ENCODE data around the gene ANXA2R. TPM values are rescaled to one million over a fixed set of nuclear protein-coding genes. Genes with fewer than 3 reads are reported as not detected.

ANXA2R gene
- polyA plus RNA-seq, 2 of the 4 experiments (the other 2 are of a cell fraction), result 1.7 to 2.1 TPM

DNA sequence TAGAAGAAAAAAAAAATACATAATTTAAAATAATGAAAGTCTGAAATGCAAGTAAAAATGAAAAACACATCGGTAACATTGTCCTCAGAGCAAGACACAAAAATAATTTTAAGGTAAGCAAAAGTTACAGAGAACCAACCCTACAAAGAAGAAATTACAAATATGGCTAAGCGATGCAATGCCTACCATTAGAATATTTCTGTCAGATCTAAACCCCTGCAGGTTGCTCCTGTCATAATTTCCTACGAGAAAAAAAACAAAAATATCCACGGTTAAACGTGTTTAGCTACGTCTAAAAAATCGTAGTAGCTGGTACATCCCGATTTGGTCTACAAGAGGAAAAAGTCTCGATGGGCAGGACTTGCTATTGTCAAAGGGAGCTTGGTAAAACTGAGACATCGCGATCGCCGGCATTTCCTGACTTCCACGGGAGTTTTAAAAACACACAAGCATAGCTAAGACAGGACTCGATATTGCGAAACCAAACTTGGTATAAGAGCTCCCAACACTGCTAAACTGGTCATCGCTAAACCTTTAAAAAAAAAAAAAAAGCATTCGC lies 1.1 kb upstream of the ANXA2R start:
- peaks cover 6% of the 10 kb centered on the region; the same call in 2 of the 3 replicates for H3K4me1 ChIP-seq
- no peak for TF ChIP-seq SREBF2 (IDR thresholded peaks at IDR 0.05)
- no peak for TF ChIP-seq HDAC2 (IDR thresholded peaks at IDR 0.05)
- no peak for TF ChIP-seq HOXB13 (CRISPR knock-in tag; IDR thresholded peaks at IDR 0.05; ENCODE audit: low read depth)
- no peak for TF ChIP-seq BHLHE40 (IDR thresholded peaks at IDR 0.05; ENCODE audit: low read depth, low read length)
- TF ChIP-seq, protein P1, sequence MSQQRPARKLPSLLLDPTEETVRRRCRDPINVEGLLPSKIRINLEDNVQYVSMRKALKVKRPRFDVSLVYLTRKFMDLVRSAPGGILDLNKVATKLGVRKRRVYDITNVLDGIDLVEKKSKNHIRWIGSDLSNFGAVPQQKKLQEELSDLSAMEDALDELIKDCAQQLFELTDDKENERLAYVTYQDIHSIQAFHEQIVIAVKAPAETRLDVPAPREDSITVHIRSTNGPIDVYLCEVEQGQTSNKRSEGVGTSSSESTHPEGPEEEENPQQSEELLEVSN (IDR thresholded peaks at IDR 0.05; ENCODE audit: borderline replicate concordance, low read depth), result no peak
- TF ChIP-seq, protein P2, sequence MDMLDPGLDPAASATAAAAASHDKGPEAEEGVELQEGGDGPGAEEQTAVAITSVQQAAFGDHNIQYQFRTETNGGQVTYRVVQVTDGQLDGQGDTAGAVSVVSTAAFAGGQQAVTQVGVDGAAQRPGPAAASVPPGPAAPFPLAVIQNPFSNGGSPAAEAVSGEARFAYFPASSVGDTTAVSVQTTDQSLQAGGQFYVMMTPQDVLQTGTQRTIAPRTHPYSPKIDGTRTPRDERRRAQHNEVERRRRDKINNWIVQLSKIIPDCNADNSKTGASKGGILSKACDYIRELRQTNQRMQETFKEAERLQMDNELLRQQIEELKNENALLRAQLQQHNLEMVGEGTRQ (IDR thresholded peaks at IDR 0.05), result no peak
- TF ChIP-seq, protein P3, sequence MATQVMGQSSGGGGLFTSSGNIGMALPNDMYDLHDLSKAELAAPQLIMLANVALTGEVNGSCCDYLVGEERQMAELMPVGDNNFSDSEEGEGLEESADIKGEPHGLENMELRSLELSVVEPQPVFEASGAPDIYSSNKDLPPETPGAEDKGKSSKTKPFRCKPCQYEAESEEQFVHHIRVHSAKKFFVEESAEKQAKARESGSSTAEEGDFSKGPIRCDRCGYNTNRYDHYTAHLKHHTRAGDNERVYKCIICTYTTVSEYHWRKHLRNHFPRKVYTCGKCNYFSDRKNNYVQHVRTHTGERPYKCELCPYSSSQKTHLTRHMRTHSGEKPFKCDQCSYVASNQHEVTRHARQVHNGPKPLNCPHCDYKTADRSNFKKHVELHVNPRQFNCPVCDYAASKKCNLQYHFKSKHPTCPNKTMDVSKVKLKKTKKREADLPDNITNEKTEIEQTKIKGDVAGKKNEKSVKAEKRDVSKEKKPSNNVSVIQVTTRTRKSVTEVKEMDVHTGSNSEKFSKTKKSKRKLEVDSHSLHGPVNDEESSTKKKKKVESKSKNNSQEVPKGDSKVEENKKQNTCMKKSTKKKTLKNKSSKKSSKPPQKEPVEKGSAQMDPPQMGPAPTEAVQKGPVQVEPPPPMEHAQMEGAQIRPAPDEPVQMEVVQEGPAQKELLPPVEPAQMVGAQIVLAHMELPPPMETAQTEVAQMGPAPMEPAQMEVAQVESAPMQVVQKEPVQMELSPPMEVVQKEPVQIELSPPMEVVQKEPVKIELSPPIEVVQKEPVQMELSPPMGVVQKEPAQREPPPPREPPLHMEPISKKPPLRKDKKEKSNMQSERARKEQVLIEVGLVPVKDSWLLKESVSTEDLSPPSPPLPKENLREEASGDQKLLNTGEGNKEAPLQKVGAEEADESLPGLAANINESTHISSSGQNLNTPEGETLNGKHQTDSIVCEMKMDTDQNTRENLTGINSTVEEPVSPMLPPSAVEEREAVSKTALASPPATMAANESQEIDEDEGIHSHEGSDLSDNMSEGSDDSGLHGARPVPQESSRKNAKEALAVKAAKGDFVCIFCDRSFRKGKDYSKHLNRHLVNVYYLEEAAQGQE (IDR thresholded peaks at IDR 0.05), result peak; percentile 79
- no peak for TF ChIP-seq MAZ (IDR thresholded peaks at IDR 0.05; ENCODE audit: borderline replicate concordance, low read depth, low read length)
- TF ChIP-seq CHD2 (IDR thresholded peaks at IDR 0.05; ENCODE audit: low read length, partially characterized antibody), result peak; percentile 83
- TF ChIP-seq CEBPB (IDR thresholded peaks at IDR 0.05), result peak; percentile 27 to 82; a peak in 3 of 4 replicates
- no peak for TF ChIP-seq FOSL2 (IDR thresholded peaks at IDR 0.05)
- no peak for TF ChIP-seq FOSL2 (CRISPR knock-in tag; IDR thresholded peaks at IDR 0.05)
- TF ChIP-seq NPAS2 (CRISPR knock-in tag; IDR thresholded peaks at IDR 0.05; ENCODE audit: borderline replicate concordance), result no peak
- no peak for TF ChIP-seq RCOR1 (IDR thresholded peaks at IDR 0.05; ENCODE audit: low read depth, low read length)
- TF ChIP-seq, protein P4, sequence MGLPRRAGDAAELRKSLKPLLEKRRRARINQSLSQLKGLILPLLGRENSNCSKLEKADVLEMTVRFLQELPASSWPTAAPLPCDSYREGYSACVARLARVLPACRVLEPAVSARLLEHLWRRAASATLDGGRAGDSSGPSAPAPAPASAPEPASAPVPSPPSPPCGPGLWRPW (IDR thresholded peaks at IDR 0.05), result no peak
- TF ChIP-seq, protein P5, sequence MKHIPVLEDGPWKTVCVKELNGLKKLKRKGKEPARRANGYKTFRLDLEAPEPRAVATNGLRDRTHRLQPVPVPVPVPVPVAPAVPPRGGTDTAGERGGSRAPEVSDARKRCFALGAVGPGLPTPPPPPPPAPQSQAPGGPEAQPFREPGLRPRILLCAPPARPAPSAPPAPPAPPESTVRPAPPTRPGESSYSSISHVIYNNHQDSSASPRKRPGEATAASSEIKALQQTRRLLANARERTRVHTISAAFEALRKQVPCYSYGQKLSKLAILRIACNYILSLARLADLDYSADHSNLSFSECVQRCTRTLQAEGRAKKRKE (CRISPR knock-in tag; IDR thresholded peaks at IDR 0.05; ENCODE audit: low read depth), result no peak
- DNase-seq (ENCODE audit: low read depth in 1 of 2, low spot score in 1 of 2) (peak in 1 of 2 experiments; percentile 71), FAIRE-seq (no peak), ATAC-seq (no peak)
- H3K4me2 ChIP-seq, result peak overlapping the region; percentile 97
- CTCF ChIA-PET, result interaction anchor here (0.7 to 3.2 kb wide), 34 partner anchors 9 to 212 kb away, joined by 3 to 72 read pairs (median 6); partner anchors contain the start of gene ZNF131
- H3K4me3 ChIP-seq, result peak overlapping the region; percentile 50
- POLR2A ChIA-PET, result interaction anchor here (0.6 to 3.2 kb wide), 14 partner anchors 20 to 443 kb away, joined by 3 to 53 read pairs (median 5); partner anchors contain the start of genes TMEM267 and ZNF131
- peak overlapping the region; percentile 85 to 93 for H3K27ac ChIP-seq
- H3K9me3 ChIP-seq, result no peaks in the 10 kb centered on the region
- WGBS (ENCODE audit: missing lambda C conversion rate), result under 1% methylated on average over 18 of the region's 18 CpGs

DNA sequence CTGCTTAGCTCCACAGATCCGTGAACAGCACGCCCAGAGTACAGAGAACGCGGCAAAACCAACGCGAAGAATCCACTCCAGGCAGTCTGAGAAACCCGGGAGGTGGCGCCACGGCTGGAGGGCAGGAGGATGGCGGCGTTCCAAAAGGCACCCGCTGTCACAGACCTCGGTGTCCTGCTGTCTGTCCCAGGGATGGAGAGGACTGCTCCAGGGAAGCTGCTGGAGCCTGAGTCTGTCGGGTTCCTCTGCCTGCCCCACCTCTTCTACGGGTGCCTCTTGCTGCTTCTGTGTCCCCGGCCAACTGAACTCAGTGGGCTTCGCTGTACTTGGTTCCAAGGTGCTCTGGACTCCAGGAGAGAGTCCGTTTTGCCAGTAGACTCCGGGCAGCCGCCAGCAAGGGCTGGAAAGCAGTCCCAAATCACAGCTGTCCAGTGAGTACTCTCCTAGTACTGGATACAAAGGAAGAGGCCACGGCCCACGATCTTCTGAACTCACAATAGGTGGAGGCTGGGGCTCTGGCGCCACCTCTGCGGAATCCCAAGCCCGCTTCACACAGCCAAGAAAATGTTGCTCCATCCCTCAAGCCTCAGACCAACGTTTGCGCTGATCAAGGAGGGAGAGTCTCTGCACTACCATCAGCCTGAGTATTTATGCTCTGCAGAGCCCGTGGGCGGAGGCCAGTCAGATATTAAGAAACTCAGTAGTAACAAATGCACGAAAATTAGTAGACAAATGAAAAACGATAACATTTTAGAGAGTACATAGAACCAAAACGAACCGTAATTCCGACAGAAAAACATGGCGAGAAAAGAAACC lies 440 bp downstream of the ANXA2R start:
- FAIRE-seq (no peak), ATAC-seq (peak; percentile 60 to 74), DNase-seq (ENCODE audit: low read depth in 1 of 2, low spot score in 1 of 2) (peak; percentile 58 to 88)
- TF ChIP-seq, protein P6, sequence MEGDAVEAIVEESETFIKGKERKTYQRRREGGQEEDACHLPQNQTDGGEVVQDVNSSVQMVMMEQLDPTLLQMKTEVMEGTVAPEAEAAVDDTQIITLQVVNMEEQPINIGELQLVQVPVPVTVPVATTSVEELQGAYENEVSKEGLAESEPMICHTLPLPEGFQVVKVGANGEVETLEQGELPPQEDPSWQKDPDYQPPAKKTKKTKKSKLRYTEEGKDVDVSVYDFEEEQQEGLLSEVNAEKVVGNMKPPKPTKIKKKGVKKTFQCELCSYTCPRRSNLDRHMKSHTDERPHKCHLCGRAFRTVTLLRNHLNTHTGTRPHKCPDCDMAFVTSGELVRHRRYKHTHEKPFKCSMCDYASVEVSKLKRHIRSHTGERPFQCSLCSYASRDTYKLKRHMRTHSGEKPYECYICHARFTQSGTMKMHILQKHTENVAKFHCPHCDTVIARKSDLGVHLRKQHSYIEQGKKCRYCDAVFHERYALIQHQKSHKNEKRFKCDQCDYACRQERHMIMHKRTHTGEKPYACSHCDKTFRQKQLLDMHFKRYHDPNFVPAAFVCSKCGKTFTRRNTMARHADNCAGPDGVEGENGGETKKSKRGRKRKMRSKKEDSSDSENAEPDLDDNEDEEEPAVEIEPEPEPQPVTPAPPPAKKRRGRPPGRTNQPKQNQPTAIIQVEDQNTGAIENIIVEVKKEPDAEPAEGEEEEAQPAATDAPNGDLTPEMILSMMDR (IDR thresholded peaks at IDR 0.05), result peak; percentile 14; the same call in 1 of the 3 replicates
- TF ChIP-seq EP300 (IDR thresholded peaks at IDR 0.05) (no peak), JUN (IDR thresholded peaks at IDR 0.05) (peak in 1 of 2 experiments; percentile 30; a peak in 2 of 5 replicates), ZSCAN20 (CRISPR knock-in tag; IDR thresholded peaks at IDR 0.05) (no peak), RAD21 (conservative IDR thresholded peaks at IDR 0.05 in 1 of 2, IDR thresholded peaks at IDR 0.05 in 1 of 2) (peak in 1 of 2 experiments; percentile 57; a peak in 3 of 5 replicates), RFX5 (IDR thresholded peaks at IDR 0.05) (no peak), HOXB13 (CRISPR knock-in tag; IDR thresholded peaks at IDR 0.05; ENCODE audit: low read depth) (no peak), HOXB5 (CRISPR knock-in tag; IDR thresholded peaks at IDR 0.05) (no peak), CEBPB (IDR thresholded peaks at IDR 0.05) (peak in 1 of 2 experiments; percentile 64; a peak in 2 of 4 replicates), MAZ (IDR thresholded peaks at IDR 0.05; ENCODE audit: borderline replicate concordance, low read depth, low read length) (no peak), KDM5A (IDR thresholded peaks at IDR 0.05) (0 out of 2 replicates have a peak, but pooled peaks have one; percentile 30)
- TF ChIP-seq, protein P7, sequence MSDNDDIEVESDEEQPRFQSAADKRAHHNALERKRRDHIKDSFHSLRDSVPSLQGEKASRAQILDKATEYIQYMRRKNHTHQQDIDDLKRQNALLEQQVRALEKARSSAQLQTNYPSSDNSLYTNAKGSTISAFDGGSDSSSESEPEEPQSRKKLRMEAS (IDR thresholded peaks at IDR 0.05), result peak; percentile 46
- peaks cover 9% of the 10 kb centered on the region; the same call in 2 of the 3 replicates for H3K4me1 ChIP-seq
- POLR2A ChIA-PET, result interaction anchor here (1.2 to 1.4 kb wide), 3 partner anchors 21 to 131 kb away, joined by 3 to 4 read pairs (median 3); no protein-coding TSS in a partner anchor
- peak overlapping the region; percentile 97 for H3K4me2 ChIP-seq
- no peaks in the 10 kb centered on the region for H3K9me3 ChIP-seq
- peak overlapping the region; percentile 50 for H3K4me3 ChIP-seq
- CTCF ChIA-PET, result interaction anchor here (0.6 to 4.8 kb wide), 20 partner anchors 11 to 350 kb away, joined by 3 to 75 read pairs (median 4); no protein-coding TSS in a partner anchor
- H3K27ac ChIP-seq, result peak overlapping the region; percentile 71 to 93
- WGBS (ENCODE audit: missing lambda C conversion rate), result 1% methylated on average over 35 of the region's 35 CpGs
